Mucosa of descending colon (tissue), 3 donors: ENCODE data around the gene SCG5. TPM values are rescaled to one million over a fixed set of nuclear protein-coding genes. Genes with fewer than 3 reads are reported as not detected.

ENCODE experiments used
- ATAC-seq: fragments of 200-7000 bp; cut with Tn5 transposase; one replicate; pipeline ENCODE4 v1.9.1; 2020; ENCODE audit warnings: mild to moderate bottlenecking, moderate library complexity
- DNase-seq, 3 donors: peaks; one replicate each; pipeline ENCODE4 v3.0.0-alpha.2; 2020
- H3K36me3 ChIP-seq: fragments of 200-600 bp; one replicate; pipeline ENCODE4 v1.8.0; 2021; ENCODE audit warnings: low read depth, mild to moderate bottlenecking
- H3K4me1 ChIP-seq: fragments of 200-600 bp; one replicate; pipeline ENCODE4 v1.8.0; 2021; ENCODE audit warnings: low read depth, mild to moderate bottlenecking
- H3K4me3 ChIP-seq: fragments of 200-600 bp; one replicate; pipeline ENCODE4 v1.8.0; 2021; ENCODE audit warnings: mild to moderate bottlenecking
- H3K9me3 ChIP-seq: fragments of 200-600 bp; one replicate; pipeline ENCODE4 v1.8.0; 2021; ENCODE audit warnings: mild to moderate bottlenecking
- CTCF ChIP-seq: fragments of 200-600 bp; IDR thresholded peaks from one replicate; pipeline ENCODE4 v1.8.0; 2022; ENCODE audit warnings: antibody characterized with exemption, mild to moderate bottlenecking
- intact Hi-C, 2 donors: fragments of 100-400 bp; cut with DNase I in 1 of 2; cut with micrococcal nuclease in 1 of 2; formaldehyde crosslinking; loops; one replicate each; pipeline versions ENCODE4 v1.11.0 to v1.11.1; 2022; cut with DNase I, micrococcal nuclease
- total RNA-seq, 3 donors: library from RNA; stranded (reverse); fragmentation: NEBNext Ultra II Directional in 2 of 3; extraction: Animal tissue kit (Norgen Biotek cat#: 25700) in 2 of 3; gene quantifications; one replicate each; pipeline versions ENCODE4 v1.2.1 to v1.2.4, GENCODE V29; 2021 to 2023
- donor health status: DM: no; HTN: no; CAD: no; lungs with moderate emphysema.
- donor health status: DM: no; HTN: no; CAD: no.
- donor health status: DM: no; HTN: yes; CAD: no.

The SCG5 gene
- total RNA-seq, 3 donors from 2014 or later, result 4.2 to 7.0 (median 5.7) TPM

- Histone ChIP-seq H3K4me3 (no peak overlapping the region), H3K9me3 (no peaks in the 10 kb centered on the region), H3K4me1 (no peaks in the 10 kb centered on the region), H3K36me3 (no peaks in the 10 kb centered on the region)
- TF ChIP-seq CTCF, result no peak
- ATAC-seq, result no peak
- no peak for DNase-seq
- intact Hi-C loops, result no loop called here
Observed at GRCh38 chr15:32743411-32744140, 102.1 kb downstream of the SCG5 start.

GRCh38 chr15:32746116-32746857 is 104.8 kb downstream of the SCG5 start:
- ATAC-seq (no peak), DNase-seq (no peak)
- Histone ChIP-seq H3K36me3 (no peaks in the 10 kb centered on the region), H3K9me3 (no peaks in the 10 kb centered on the region), H3K4me3 (no peak overlapping the region), H3K4me1 (no peaks in the 10 kb centered on the region)
- intact Hi-C loops, result no loop called here
- TF ChIP-seq CTCF, result no peak

Other genes with a start within 250 kb of the SCG5 start
- gene GOLGA8K, start 238.4 kb upstream of the SCG5 start, total RNA-seq, result 1 to 10 TPM in 2 of 3 donors, under 1 TPM in 1; 0.43 to 2.0 (median 1.2) TPM
- 1 to 10 TPM in 1 of 3 donors, under 1 TPM in 2; 0.60 to 1.5 (median 0.60) TPM for gene GOLGA8O, start 186.1 kb upstream of the SCG5 start, total RNA-seq
- gene GOLGA8N, start 48.3 kb upstream of the SCG5 start, total RNA-seq, result 10 to 100 TPM in 1 of 3 donors, 1 to 10 TPM in 2; 3.7 to 10.5 (median 8.8) TPM
- gene ARHGAP11A, start 26.2 kb upstream of the SCG5 start, total RNA-seq, result 10 to 100 TPM in 1 of 3 donors, 1 to 10 TPM in 2; 5.6 to 23.8 (median 7.7) TPM
- 10 to 100 TPM in 2 of 3 donors, 1 to 10 TPM in 1; 9.1 to 77.8 (median 44.8) TPM for gene GREM1, start 76.3 kb downstream of the SCG5 start, total RNA-seq